ENCODE measurements around the gene RAB3IL1.
"Not testable (repeated sequence)": the region's sequence is repeated elsewhere in the genome, so short reads cannot be mapped to it uniquely, and the experiment has no call there.

RAB3IL1 gene

GRCh38 chr11:61917334-61918109 lies at the start of gene RAB3IL1:
RAB3IL1 (minus strand) TSS chr11:61917566; CDS start chr11:61917367, 199 bp downstream.
- peak; percentile 95 for DNase-seq (ENCODE audit: low spot score)

- no peak for DNase-seq (ENCODE audit: low spot score)
Measured at GRCh38 chr11:61966734-61967115, 49.4 kb upstream of the RAB3IL1 start.

- not testable (repeated sequence) for DNase-seq (ENCODE audit: low spot score)
Measured at GRCh38 chr11:61964666-61965271, 47.4 kb upstream of the RAB3IL1 start.

- DNase-seq (ENCODE audit: low spot score): no peak
Measured at GRCh38 chr11:61964058-61964665, 46.8 kb upstream of the RAB3IL1 start.

- peak; percentile 49 for DNase-seq (ENCODE audit: low spot score)
Measured at GRCh38 chr11:61963282-61964057, 46.1 kb upstream of the RAB3IL1 start.

- DNase-seq (ENCODE audit: low spot score): no peak
Measured at GRCh38 chr11:61963016-61963281, 45.6 kb upstream of the RAB3IL1 start.

- no peak for DNase-seq (ENCODE audit: low spot score)
Measured at GRCh38 chr11:61962213-61963015, 45.0 kb upstream of the RAB3IL1 start.

- DNase-seq (ENCODE audit: low spot score): no peak
Measured at GRCh38 chr11:61961570-61962212, 44.3 kb upstream of the RAB3IL1 start.

GRCh38 chr11:61960532-61960931 lies 43.2 kb upstream of the RAB3IL1 start:
- no peak for DNase-seq (ENCODE audit: low spot score)

GRCh38 chr11:61959678-61960077 lies 42.3 kb upstream of the RAB3IL1 start:
- no peak for DNase-seq (ENCODE audit: low spot score)

- DNase-seq (ENCODE audit: low spot score): no peak
Measured at GRCh38 chr11:61959114-61959513, 41.7 kb upstream of the RAB3IL1 start.

GRCh38 chr11:61958590-61958989 lies 41.2 kb upstream of the RAB3IL1 start:
- DNase-seq (ENCODE audit: low spot score): peak; percentile 0

- peak; percentile 0 for DNase-seq (ENCODE audit: low spot score)
Measured at GRCh38 chr11:61957021-61957770, 39.8 kb upstream of the RAB3IL1 start.

- DNase-seq (ENCODE audit: low spot score): no peak
Measured at GRCh38 chr11:61956191-61957020, 39.0 kb upstream of the RAB3IL1 start.

- DNase-seq (ENCODE audit: low spot score): peak; percentile 51
Measured at GRCh38 chr11:61955422-61956135, 38.2 kb upstream of the RAB3IL1 start.

GRCh38 chr11:61954851-61955421 lies 37.6 kb upstream of the RAB3IL1 start:
- DNase-seq (ENCODE audit: low spot score): peak; percentile 90

GRCh38 chr11:61954106-61954850 lies 36.9 kb upstream of the RAB3IL1 start:
- DNase-seq (ENCODE audit: low spot score): no peak

GRCh38 chr11:61953632-61954031 lies 36.3 kb upstream of the RAB3IL1 start:
- DNase-seq (ENCODE audit: low spot score): not testable (repeated sequence)

Measured in GM03348 (cell line).